OCI-LY7 (cell line): Measurements from ENCODE around the gene TPBG. TPM values are rescaled to one million over a fixed set of nuclear protein-coding genes. Genes with fewer than 3 reads are reported as not detected.

ENCODE experiments used
- BruUV-seq: library from RNA; stranded (reverse); fragments of 400-500 nt; replicated peaks from 2 replicates; lab custom pipeline; 2021; lab: Mats Ljungman, UMichigan
- CTCF ChIA-PET: fragments of 300-600 bp; sonication (Branson Sonifier 250); formaldehyde crosslinking; loops from one replicate; lab custom pipeline; 2022; ENCODE audit warnings: antibody characterized with exemption; ENCODE audit not compliant: unreplicated experiment; lab: Charles Lee
- POLR2A ChIA-PET: fragments of 300-600 bp; sonication (Branson Sonifier 250); formaldehyde crosslinking; loops from one replicate; lab custom pipeline; 2022; ENCODE audit warnings: antibody characterized with exemption; lab: Charles Lee
- DNase-seq: peaks from one replicate; pipeline ENCODE4 v3.0.0-alpha.2; 2015; ENCODE audit warnings: low spot score
- H2AFZ ChIP-seq: fragments of 200-600 bp; sonication (generic), shearing (Covaris generic); 2 replicates; pipeline ENCODE4 v1.6.1; 2014; ENCODE audit warnings: mild to moderate bottlenecking, antibody characterized with exemption, low read length, moderate library complexity
- H3K27ac ChIP-seq: fragments of 200-600 bp; sonication (generic); 2 replicates; pipeline ENCODE4 v1.5.1; 2014; ENCODE audit warnings: mixed run types, low read depth, mild to moderate bottlenecking, moderate library complexity, low read length, inconsistent platforms; ENCODE audit not compliant: poor library complexity, severe bottlenecking
- H3K36me3 ChIP-seq: fragments of 200-600 bp; sonication (generic); 2 replicates; pipeline ENCODE4 v1.6.1; 2014; ENCODE audit warnings: mild to moderate bottlenecking, antibody characterized with exemption, low read length, moderate library complexity, mixed read lengths; ENCODE audit not compliant: insufficient read depth
- H3K4me1 ChIP-seq: fragments of 200-600 bp; sonication (generic); 2 replicates; pipeline ENCODE4 v1.5.1; 2014; ENCODE audit warnings: mild to moderate bottlenecking, low read length; ENCODE audit not compliant: insufficient read depth, poor library complexity, severe bottlenecking
- H3K4me2 ChIP-seq: fragments of 200-600 bp; sonication (generic); 2 replicates; pipeline ENCODE4 v1.6.1; 2014; ENCODE audit warnings: mild to moderate bottlenecking, low read length
- H3K4me3 ChIP-seq: fragments of 200-600 bp; sonication (generic); 2 replicates; pipeline ENCODE4 v1.5.1; 2014; ENCODE audit warnings: mild to moderate bottlenecking, low read depth, low read length; ENCODE audit not compliant: poor library complexity, severe bottlenecking
- H3K79me2 ChIP-seq: fragments of 200-600 bp; sonication (generic); 2 replicates; pipeline ENCODE4 v1.6.1; 2016; ENCODE audit warnings: low read depth, mild to moderate bottlenecking, low read length, moderate library complexity, mixed read lengths; ENCODE audit not compliant: insufficient read depth
- H3K9me2 ChIP-seq: fragments of 200-600 bp; sonication (generic); 2 replicates; pipeline ENCODE4 v1.6.1; 2016; ENCODE audit warnings: mild to moderate bottlenecking, low read length, mixed read lengths; ENCODE audit not compliant: insufficient read depth
- H3K9me3 ChIP-seq: fragments of 200-600 bp; sonication (generic); 2 replicates; pipeline ENCODE4 v1.6.1; 2014; ENCODE audit warnings: mild to moderate bottlenecking, mixed run types, low read length, mixed read lengths
- H4K20me1 ChIP-seq: fragments of 200-600 bp; sonication (generic); 2 replicates; pipeline ENCODE4 v1.6.1; 2014; ENCODE audit warnings: mild to moderate bottlenecking, antibody characterized with exemption, low read length, moderate library complexity, mixed read lengths; ENCODE audit not compliant: insufficient read depth
- EZH2phosphoT487 ChIP-seq: fragments of 200-600 bp; sonication (generic); IDR thresholded peaks from 2 replicates; pipeline ENCODE4 v1.6.1; 2018; ENCODE audit warnings: low read depth, borderline replicate concordance, mild to moderate bottlenecking, mixed run types, antibody characterized with exemption, low read length, moderate library complexity, mixed read lengths
- intact Hi-C: fragments of 100-400 bp; cut with micrococcal nuclease; formaldehyde crosslinking; loops from one replicate; pipeline ENCODE4 v1.10.0; 2022; ENCODE audit not compliant: unreplicated experiment
- total RNA-seq, 2 experiments: library from RNA; depleted of rRNA in 1 of 2; stranded (reverse); fragments of >200 nt in 1 of 2; shearing (Covaris generic) in 1 of 2; gene quantifications; 2 replicates each; pipeline ENCODE4 v1.2.3, GENCODE V29; 2014 to 2022
- TF ChIP-seq, protein P1 (sequence below): fragments of 200-600 bp; sonication (generic); conservative IDR thresholded peaks from 2 replicates; pipeline ENCODE4 v1.5.1; 2014; ENCODE audit warnings: mild to moderate bottlenecking, antibody characterized with exemption, low read length, moderate library complexity, mixed read lengths

The TPBG gene
- total RNA-seq, 2 experiments from 2014 or later: not detected

- H3K9me3 ChIP-seq: no peaks in the 10 kb centered on the region
- H2AFZ ChIP-seq: no peak overlapping the region
- no peak overlapping the region for H3K4me2 ChIP-seq
- TF ChIP-seq, protein P1, sequence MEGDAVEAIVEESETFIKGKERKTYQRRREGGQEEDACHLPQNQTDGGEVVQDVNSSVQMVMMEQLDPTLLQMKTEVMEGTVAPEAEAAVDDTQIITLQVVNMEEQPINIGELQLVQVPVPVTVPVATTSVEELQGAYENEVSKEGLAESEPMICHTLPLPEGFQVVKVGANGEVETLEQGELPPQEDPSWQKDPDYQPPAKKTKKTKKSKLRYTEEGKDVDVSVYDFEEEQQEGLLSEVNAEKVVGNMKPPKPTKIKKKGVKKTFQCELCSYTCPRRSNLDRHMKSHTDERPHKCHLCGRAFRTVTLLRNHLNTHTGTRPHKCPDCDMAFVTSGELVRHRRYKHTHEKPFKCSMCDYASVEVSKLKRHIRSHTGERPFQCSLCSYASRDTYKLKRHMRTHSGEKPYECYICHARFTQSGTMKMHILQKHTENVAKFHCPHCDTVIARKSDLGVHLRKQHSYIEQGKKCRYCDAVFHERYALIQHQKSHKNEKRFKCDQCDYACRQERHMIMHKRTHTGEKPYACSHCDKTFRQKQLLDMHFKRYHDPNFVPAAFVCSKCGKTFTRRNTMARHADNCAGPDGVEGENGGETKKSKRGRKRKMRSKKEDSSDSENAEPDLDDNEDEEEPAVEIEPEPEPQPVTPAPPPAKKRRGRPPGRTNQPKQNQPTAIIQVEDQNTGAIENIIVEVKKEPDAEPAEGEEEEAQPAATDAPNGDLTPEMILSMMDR: no peak
- TF ChIP-seq EZH2phosphoT487: no peak
- DNase-seq: no peak
- no peaks in the 10 kb centered on the region for H3K79me2 ChIP-seq
- no peaks in the 10 kb centered on the region for H4K20me1 ChIP-seq
- CTCF ChIA-PET: no interaction called here
- no peak overlapping the region for H3K4me3 ChIP-seq
- H3K4me1 ChIP-seq: no peaks in the 10 kb centered on the region
- intact Hi-C loops: no loop called here
- H3K27ac ChIP-seq: no peak overlapping the region
- no peaks in the 10 kb centered on the region for H3K36me3 ChIP-seq
- POLR2A ChIA-PET: no interaction called here
- no TSS peak for BruUV-seq
- no peaks in the 10 kb centered on the region for H3K9me2 ChIP-seq
These were observed 17.7 kb downstream of the TPBG start for GRCh38 chr6:82381278-82381677.

DNA sequence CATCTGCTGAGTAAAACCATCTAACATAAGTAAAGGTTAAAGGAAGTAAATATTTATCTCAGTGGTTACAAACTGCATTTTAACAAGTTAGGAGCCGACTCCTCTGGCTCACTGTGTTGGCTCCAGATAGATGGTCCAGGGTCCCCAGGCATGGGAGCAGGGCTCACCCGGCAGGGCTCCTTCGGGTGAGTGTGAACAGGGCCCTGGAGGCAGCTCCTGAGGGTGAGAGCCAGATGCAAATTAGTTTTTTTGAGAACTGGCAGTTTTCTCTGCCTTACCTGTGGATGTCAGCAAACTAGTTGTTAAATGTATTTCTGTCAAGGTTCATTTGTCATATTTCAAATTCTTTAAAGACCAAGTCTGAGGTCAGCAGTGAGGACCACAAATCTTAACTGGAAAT, 21.5 kb downstream of the TPBG start:
- DNase-seq: no peak
- H3K4me1 ChIP-seq: no peaks in the 10 kb centered on the region
- no peak overlapping the region for H3K27ac ChIP-seq
- ChIA-PET CTCF (no interaction called here), POLR2A (no interaction called here)
- intact Hi-C loops: no loop called here
- H4K20me1 ChIP-seq: no peaks in the 10 kb centered on the region
- no peaks in the 10 kb centered on the region for H3K9me3 ChIP-seq
- no peaks in the 10 kb centered on the region for H3K79me2 ChIP-seq
- BruUV-seq: no TSS peak
- H3K9me2 ChIP-seq: no peaks in the 10 kb centered on the region
- no peak overlapping the region for H2AFZ ChIP-seq
- no peak overlapping the region for H3K4me2 ChIP-seq
- H3K4me3 ChIP-seq: no peak overlapping the region
- TF ChIP-seq, protein P1: no peak
- TF ChIP-seq EZH2phosphoT487: no peak
- H3K36me3 ChIP-seq: no peaks in the 10 kb centered on the region

DNA sequence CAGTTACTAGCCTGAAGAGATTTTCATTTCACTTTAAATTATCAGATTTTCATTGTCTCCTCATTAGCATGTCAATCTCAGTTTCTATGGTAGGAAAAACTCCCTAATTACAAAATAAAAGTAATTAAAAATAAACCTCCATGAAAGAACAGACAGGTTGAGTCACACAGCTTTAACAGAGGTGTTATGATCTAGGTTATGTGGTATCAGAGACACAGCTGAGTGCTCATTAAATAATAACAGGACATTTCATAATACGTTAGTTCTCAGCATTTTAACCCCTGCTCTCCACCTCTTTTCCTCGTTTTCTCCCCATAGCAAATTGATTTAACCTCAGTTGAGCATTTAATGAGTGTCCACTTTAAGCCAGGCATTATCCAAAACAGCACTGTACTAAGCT, 21.9 kb downstream of the TPBG start:
- H3K36me3 ChIP-seq: no peaks in the 10 kb centered on the region
- no peak overlapping the region for H2AFZ ChIP-seq
- H3K4me2 ChIP-seq: no peak overlapping the region
- no peak overlapping the region for H3K27ac ChIP-seq
- H3K9me3 ChIP-seq: no peaks in the 10 kb centered on the region
- TF ChIP-seq, protein P1: no peak
- no peak for TF ChIP-seq EZH2phosphoT487
- H3K9me2 ChIP-seq: no peaks in the 10 kb centered on the region
- no peak overlapping the region for H3K4me3 ChIP-seq
- DNase-seq: no peak
- CTCF ChIA-PET: no interaction called here
- POLR2A ChIA-PET: no interaction called here
- intact Hi-C loops: no loop called here
- no TSS peak for BruUV-seq
- H4K20me1 ChIP-seq: no peaks in the 10 kb centered on the region
- no peaks in the 10 kb centered on the region for H3K4me1 ChIP-seq
- H3K79me2 ChIP-seq: no peaks in the 10 kb centered on the region
